ENCODE measurements around the gene DBN1.

DNA sequence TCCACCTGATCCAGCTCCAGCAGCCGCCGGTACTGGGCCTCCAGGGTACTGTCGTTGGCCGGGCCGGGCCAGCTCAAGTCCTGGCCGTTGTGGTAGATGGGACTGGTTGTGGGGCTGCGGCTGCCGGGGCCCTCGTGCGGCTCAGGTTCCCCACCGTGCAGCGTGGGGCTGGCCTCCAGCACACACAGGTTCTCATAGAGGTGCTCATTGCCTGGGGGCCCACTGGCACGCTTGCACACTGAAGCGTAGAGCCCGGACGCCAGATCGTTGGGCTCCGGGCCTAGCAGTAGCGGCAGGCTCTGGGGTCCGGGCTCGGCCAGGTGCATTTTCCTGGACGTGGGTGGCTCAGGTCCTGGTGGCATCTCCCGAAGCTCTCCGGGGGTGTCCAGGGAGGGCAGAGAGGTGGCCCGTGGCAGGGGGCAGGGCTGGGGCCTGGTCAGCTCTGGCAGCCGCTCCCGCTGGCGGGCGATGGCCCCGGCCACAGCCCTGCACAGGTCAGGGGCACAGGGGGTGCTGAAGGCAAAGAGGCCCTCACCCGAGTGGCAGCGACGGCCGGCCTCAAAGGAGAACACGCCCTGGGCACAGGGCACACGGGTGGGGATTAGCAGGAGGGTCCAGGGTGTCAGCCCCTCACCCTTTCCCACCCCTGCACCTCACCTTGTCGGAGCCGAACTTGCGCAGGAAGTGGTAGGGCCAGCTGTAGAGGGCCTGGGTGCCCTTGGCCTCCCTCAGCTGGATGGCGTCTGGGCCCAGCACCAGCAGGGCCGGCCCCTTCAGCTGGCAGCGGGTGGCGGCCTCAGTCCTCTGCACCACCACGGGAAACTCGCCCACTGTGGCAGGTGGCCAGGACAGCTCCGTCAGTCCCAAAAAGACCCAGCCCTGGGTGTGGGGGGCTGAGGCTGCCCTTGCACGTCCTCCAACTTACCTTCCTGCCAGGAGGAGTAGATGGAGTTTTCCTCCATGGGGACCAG lies 30.9 kb upstream of the DBN1 start:
- TF ChIP-seq POLR2AphosphoS5 (IDR thresholded peaks at IDR 0.05; ENCODE audit: low read depth, low read length) (no peak), SIN3A (IDR thresholded peaks at IDR 0.05; ENCODE audit: borderline replicate concordance, insufficient read depth, low read depth, low read length) (no peak)
- TF ChIP-seq, protein P1, sequence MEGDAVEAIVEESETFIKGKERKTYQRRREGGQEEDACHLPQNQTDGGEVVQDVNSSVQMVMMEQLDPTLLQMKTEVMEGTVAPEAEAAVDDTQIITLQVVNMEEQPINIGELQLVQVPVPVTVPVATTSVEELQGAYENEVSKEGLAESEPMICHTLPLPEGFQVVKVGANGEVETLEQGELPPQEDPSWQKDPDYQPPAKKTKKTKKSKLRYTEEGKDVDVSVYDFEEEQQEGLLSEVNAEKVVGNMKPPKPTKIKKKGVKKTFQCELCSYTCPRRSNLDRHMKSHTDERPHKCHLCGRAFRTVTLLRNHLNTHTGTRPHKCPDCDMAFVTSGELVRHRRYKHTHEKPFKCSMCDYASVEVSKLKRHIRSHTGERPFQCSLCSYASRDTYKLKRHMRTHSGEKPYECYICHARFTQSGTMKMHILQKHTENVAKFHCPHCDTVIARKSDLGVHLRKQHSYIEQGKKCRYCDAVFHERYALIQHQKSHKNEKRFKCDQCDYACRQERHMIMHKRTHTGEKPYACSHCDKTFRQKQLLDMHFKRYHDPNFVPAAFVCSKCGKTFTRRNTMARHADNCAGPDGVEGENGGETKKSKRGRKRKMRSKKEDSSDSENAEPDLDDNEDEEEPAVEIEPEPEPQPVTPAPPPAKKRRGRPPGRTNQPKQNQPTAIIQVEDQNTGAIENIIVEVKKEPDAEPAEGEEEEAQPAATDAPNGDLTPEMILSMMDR (IDR thresholded peaks at IDR 0.05), result no peak
- TF ChIP-seq, protein P2, sequence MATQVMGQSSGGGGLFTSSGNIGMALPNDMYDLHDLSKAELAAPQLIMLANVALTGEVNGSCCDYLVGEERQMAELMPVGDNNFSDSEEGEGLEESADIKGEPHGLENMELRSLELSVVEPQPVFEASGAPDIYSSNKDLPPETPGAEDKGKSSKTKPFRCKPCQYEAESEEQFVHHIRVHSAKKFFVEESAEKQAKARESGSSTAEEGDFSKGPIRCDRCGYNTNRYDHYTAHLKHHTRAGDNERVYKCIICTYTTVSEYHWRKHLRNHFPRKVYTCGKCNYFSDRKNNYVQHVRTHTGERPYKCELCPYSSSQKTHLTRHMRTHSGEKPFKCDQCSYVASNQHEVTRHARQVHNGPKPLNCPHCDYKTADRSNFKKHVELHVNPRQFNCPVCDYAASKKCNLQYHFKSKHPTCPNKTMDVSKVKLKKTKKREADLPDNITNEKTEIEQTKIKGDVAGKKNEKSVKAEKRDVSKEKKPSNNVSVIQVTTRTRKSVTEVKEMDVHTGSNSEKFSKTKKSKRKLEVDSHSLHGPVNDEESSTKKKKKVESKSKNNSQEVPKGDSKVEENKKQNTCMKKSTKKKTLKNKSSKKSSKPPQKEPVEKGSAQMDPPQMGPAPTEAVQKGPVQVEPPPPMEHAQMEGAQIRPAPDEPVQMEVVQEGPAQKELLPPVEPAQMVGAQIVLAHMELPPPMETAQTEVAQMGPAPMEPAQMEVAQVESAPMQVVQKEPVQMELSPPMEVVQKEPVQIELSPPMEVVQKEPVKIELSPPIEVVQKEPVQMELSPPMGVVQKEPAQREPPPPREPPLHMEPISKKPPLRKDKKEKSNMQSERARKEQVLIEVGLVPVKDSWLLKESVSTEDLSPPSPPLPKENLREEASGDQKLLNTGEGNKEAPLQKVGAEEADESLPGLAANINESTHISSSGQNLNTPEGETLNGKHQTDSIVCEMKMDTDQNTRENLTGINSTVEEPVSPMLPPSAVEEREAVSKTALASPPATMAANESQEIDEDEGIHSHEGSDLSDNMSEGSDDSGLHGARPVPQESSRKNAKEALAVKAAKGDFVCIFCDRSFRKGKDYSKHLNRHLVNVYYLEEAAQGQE (IDR thresholded peaks at IDR 0.05; ENCODE audit: insufficient read depth in 1 of 2, low read depth in 2 of 2, low read length in 1 of 2), result no peak
